ENCODE measurements around the gene TARS1.

DNA sequence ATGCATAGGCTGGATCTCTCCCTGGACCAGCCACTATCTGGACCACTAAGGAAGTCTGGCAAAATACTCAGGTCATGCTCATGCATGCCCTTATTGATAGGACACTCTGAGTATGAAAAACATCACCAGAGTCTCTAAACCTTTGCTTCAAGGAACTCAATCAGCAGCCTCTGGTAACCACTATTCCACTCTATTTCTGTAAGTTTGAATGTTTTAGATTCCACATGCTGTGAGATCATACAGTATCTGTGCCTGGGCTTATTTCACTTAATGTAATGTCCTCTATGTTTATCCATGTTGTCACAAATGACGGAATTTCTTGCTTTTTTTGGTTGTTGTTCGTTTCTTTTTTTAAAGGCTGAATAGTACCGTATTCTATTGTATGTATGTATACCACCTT, 68.3 kb downstream of the TARS1 start:
- TF ChIP-seq, protein P1, sequence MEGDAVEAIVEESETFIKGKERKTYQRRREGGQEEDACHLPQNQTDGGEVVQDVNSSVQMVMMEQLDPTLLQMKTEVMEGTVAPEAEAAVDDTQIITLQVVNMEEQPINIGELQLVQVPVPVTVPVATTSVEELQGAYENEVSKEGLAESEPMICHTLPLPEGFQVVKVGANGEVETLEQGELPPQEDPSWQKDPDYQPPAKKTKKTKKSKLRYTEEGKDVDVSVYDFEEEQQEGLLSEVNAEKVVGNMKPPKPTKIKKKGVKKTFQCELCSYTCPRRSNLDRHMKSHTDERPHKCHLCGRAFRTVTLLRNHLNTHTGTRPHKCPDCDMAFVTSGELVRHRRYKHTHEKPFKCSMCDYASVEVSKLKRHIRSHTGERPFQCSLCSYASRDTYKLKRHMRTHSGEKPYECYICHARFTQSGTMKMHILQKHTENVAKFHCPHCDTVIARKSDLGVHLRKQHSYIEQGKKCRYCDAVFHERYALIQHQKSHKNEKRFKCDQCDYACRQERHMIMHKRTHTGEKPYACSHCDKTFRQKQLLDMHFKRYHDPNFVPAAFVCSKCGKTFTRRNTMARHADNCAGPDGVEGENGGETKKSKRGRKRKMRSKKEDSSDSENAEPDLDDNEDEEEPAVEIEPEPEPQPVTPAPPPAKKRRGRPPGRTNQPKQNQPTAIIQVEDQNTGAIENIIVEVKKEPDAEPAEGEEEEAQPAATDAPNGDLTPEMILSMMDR (IDR thresholded peaks at IDR 0.05), result no peak
- TF ChIP-seq POLR2A (IDR thresholded peaks at IDR 0.05), result no peak
